Globus pallidus (tissue), 1 donor: Measurements from ENCODE around the gene MSANTD1.
"Not testable (repeated sequence)": the region's sequence is repeated elsewhere in the genome, so short reads cannot be mapped to it uniquely, and the experiment has no call there.

Experiments
- DNase-seq: peaks from one replicate; pipeline ENCODE4 v3.0.0-alpha.2; 2015; ENCODE audit warnings: low spot score

MSANTD1 gene

GRCh38 chr4:3290889-3291321 is 41.9 kb downstream of the MSANTD1 start:
- DNase-seq: no peak

GRCh38 chr4:3291411-3291968 is 42.5 kb downstream of the MSANTD1 start:
- DNase-seq: no peak

- peak; percentile 61 for DNase-seq
Measured at GRCh38 chr4:3291969-3292570, 43.1 kb downstream of the MSANTD1 start.

GRCh38 chr4:3292571-3293400 is 43.8 kb downstream of the MSANTD1 start, which contains the start of gene RGS12:
RGS12 (plus strand) TSS chr4:3293021; CDS start chr4:3316171, 23,150 bp downstream.
- peak; percentile 93 for DNase-seq

GRCh38 chr4:3293401-3294391 is 44.7 kb downstream of the MSANTD1 start:
- no peak for DNase-seq

DNA sequence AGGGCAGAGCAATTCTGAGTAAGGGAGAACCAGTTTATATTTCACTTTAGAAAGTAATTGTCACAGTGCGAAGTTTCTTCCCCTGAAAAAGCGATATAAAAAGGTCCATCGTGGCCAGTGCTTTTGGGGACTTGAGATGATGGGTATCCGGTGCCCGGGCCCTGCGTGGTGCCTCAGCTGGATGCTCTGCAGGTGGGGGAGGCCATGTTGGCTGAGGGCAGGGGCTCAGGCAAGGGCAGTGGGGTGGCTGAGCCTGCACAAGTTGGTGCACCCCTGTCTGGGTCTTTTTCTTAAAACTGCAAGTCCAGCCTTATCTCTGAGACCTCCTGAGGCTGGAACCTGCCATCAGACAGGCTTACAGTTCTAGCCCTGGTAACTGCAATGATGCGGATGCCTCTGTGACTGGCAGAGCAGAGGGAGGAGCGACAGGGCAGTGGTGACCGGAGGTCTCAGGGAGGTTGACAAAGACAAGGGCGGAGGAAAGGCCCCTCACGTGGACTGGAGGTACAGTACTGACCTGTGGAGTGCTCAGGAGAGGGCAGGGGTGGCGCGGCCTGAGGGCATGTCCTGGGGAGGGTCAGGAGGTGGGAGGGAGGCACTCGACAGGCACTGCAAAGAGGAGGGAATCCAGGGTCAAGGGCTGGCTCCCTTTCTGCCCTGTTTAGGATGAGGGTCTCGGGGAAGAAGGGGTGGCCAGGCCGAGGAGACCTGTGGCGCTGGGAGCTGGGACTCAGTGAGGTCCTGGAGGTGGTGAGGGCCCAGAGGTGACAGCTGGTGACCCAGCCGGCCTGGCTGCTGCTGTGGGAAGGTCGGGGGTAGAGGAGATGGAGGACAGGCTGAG is 45.7 kb downstream of the MSANTD1 start:
- DNase-seq: no peak

GRCh38 chr4:3295837-3296624 is 47.1 kb downstream of the MSANTD1 start:
- no peak for DNase-seq

- DNase-seq: no peak
Measured at GRCh38 chr4:3296651-3297050, 47.7 kb downstream of the MSANTD1 start.

GRCh38 chr4:3297066-3297859 is 48.3 kb downstream of the MSANTD1 start:
- DNase-seq: no peak

DNA sequence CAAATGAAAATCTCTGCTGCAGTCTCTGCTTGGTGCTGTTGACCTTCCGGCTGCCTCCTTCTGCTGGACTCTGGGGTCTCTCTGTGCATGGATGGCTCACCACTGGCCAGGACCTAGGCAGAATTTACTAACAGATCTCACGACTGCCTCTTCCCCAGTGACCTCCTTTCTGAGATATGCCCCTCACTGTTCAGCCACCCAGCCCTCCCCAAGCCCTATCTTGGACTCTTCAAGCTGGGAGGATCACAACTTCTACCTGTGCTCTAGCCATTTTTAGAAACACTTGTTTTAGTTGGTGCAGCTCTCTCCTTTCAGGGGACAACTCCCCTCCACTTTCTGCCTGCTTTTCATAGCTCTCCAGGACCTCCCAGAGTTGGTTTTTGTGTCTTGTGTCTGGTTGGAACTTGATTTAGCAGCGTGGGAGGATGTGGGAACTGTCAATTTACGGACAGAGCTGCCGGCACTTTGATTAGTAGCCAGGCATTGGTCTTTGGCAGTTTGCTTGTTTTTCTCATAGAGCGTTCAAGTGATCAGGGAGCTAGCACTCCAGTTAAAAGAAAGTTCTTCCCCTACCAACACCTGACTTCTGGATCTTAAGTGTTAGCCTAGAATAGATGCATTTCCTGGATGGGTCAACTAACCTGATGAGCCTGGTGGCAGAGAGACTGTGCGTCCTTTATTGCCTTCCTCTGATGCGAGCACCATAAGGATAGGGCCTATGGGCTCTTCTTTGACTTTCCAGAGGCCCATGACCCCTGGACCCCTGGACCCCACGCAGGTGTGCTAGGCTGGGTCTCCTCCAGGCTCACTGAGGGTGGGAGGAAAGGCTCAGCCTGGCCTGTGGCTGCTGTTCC is 50.4 kb downstream of the MSANTD1 start:
- DNase-seq: no peak

GRCh38 chr4:3299976-3300671 is 51.2 kb downstream of the MSANTD1 start:
- DNase-seq: no peak

DNA sequence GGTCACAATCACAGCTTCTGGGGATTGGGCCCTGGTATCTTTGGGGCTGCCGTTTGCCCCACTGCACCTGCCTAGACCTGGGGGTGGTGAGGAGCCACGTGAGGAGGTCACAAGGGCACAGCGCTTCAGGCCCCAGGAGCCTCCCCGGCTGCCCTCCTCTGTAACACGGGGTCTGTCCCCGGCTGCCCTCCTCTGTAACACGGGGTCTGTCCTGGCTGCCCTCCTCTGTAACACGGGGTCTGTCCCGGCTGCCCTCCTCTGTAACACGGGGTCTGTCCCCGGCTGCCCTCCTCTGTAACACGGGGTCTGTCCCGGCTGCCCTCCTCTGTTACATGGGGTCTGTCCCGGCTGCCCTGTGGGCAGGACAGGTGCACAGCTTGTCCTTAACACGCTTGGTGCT is 51.9 kb downstream of the MSANTD1 start:
- DNase-seq: not testable (repeated sequence)

- no peak for DNase-seq
Measured at GRCh38 chr4:3301450-3302172, 52.7 kb downstream of the MSANTD1 start.

GRCh38 chr4:3302173-3302785 is 53.3 kb downstream of the MSANTD1 start:
- no peak for DNase-seq

DNA sequence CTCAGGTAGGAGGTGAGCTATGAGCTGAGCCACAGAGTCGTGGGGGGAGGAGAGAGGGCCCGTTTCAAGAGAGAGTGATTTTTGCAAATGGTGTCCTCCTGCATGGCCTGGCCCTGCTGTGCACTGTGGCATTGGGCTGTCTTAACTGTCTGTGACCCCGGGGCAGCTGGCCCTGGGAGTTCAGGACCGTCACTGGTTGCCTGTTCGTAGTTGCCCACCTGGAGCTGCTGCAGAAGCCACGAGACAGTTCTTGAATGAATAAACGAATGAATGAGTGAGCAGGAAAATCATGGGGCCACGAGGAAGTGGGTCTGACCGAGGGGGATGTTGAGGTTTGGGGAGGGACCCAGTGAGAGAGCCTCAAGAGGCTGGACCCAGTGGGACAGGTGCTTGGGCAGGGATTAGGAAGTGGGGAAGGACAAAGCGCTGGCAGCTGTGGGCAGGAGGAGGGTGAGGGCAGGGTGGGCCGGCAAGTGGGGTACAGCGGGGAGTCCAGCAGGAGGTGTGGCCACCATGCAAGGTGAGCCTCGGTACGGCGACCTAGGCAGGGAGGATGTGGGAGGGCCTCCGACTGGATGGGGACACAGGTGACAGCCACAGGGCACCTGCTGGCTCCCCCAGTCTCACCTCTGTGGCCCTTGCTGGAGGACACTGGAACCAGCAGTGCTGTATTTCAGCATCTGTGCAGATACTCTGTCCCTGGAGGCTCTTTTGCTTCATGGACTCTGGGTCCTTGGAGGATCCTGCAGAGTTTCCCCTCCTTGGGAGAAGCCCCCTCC is 54.0 kb downstream of the MSANTD1 start:
- no peak for DNase-seq

- DNase-seq: no peak
Measured at GRCh38 chr4:3303565-3303824, 54.5 kb downstream of the MSANTD1 start.
